ENCODE results near the gene C1orf174.

C1orf174 gene

GRCh38 chr1:3915551-3916121 lies 15.6 kb upstream of the C1orf174 start:
- Histone ChIP-seq H3K27me3 (ENCODE audit: insufficient read depth, low read depth) (peaks cover 16% of the 10 kb centered on the region; the same call in 1 of the 2 replicates), H3K27ac (no peak overlapping the region), H3K4me3 (IDR thresholded peaks at IDR 0.05; ENCODE audit: insufficient read depth, low read depth, low read length) (no peak overlapping the region), H3K36me3 (ENCODE audit: insufficient read depth) (no peaks in the 10 kb centered on the region), H3K4me2 (no peak overlapping the region), H4K20me1 (ENCODE audit: insufficient read depth) (no peaks in the 10 kb centered on the region), H3K9ac (no peak overlapping the region), H2AFZ (ENCODE audit: low read depth) (no peak overlapping the region), H3K4me1 (ENCODE audit: low read depth, poor library complexity, severe bottlenecking) (no peaks in the 10 kb centered on the region), H3K79me2 (ENCODE audit: insufficient read depth, low read depth) (no peaks in the 10 kb centered on the region)
- TF ChIP-seq CTCF (conservative IDR thresholded peaks at IDR 0.05; ENCODE audit: low read depth, low read length): no peak

- Histone ChIP-seq H3K4me3 (IDR thresholded peaks at IDR 0.05; ENCODE audit: insufficient read depth, low read depth, low read length) (no peak overlapping the region), H3K4me1 (ENCODE audit: low read depth, poor library complexity, severe bottlenecking) (no peaks in the 10 kb centered on the region), H2AFZ (ENCODE audit: low read depth) (no peak overlapping the region), H3K79me2 (ENCODE audit: insufficient read depth, low read depth) (no peaks in the 10 kb centered on the region), H3K27ac (no peak overlapping the region), H3K27me3 (ENCODE audit: insufficient read depth, low read depth) (peaks cover 16% of the 10 kb centered on the region; the same call in 1 of the 2 replicates), H4K20me1 (ENCODE audit: insufficient read depth) (no peaks in the 10 kb centered on the region), H3K9ac (no peak overlapping the region), H3K36me3 (ENCODE audit: insufficient read depth) (no peaks in the 10 kb centered on the region), H3K4me2 (no peak overlapping the region)
- no peak for TF ChIP-seq CTCF (conservative IDR thresholded peaks at IDR 0.05; ENCODE audit: low read depth, low read length)
Measured at GRCh38 chr1:3914911-3915310, 14.8 kb upstream of the C1orf174 start.

- Histone ChIP-seq H3K36me3 (ENCODE audit: insufficient read depth) (no peaks in the 10 kb centered on the region), H2AFZ (ENCODE audit: low read depth) (no peak overlapping the region)
- no peak for TF ChIP-seq CTCF (conservative IDR thresholded peaks at IDR 0.05; ENCODE audit: low read depth, low read length)
Measured at GRCh38 chr1:3914331-3914851, 14.3 kb upstream of the C1orf174 start.

GRCh38 chr1:3912809-3913685 lies 13.0 kb upstream of the C1orf174 start:
- no peak for TF ChIP-seq CTCF (conservative IDR thresholded peaks at IDR 0.05; ENCODE audit: low read depth, low read length)
- no peaks in the 10 kb centered on the region for H3K79me2 ChIP-seq (ENCODE audit: insufficient read depth, low read depth)

More at GRCh38 chr1:3914331-3914851, 14.3 kb upstream of the C1orf174 start:
- H3K4me2 ChIP-seq: no peak overlapping the region
- H3K27me3 ChIP-seq (ENCODE audit: insufficient read depth, low read depth): peaks cover 15% of the 10 kb centered on the region; the same call in 1 of the 2 replicates
- no peaks in the 10 kb centered on the region for H4K20me1 ChIP-seq (ENCODE audit: insufficient read depth)
- H3K4me3 ChIP-seq (IDR thresholded peaks at IDR 0.05; ENCODE audit: insufficient read depth, low read depth, low read length): no peak overlapping the region
- no peaks in the 10 kb centered on the region for H3K79me2 ChIP-seq (ENCODE audit: insufficient read depth, low read depth)
- H3K4me1 ChIP-seq (ENCODE audit: low read depth, poor library complexity, severe bottlenecking): no peaks in the 10 kb centered on the region
- no peak overlapping the region for H3K27ac ChIP-seq
- no peak overlapping the region for H3K9ac ChIP-seq

More at GRCh38 chr1:3912809-3913685, 13.0 kb upstream of the C1orf174 start:
- H3K9ac ChIP-seq: no peak overlapping the region
- H4K20me1 ChIP-seq (ENCODE audit: insufficient read depth): no peaks in the 10 kb centered on the region
- H3K27ac ChIP-seq: no peak overlapping the region
- no peak overlapping the region for H3K4me2 ChIP-seq
- H3K27me3 ChIP-seq (ENCODE audit: insufficient read depth, low read depth): peaks cover 8% of the 10 kb centered on the region; the same call in 1 of the 2 replicates
- no peaks in the 10 kb centered on the region for H3K36me3 ChIP-seq (ENCODE audit: insufficient read depth)
- H3K4me1 ChIP-seq (ENCODE audit: low read depth, poor library complexity, severe bottlenecking): no peaks in the 10 kb centered on the region
- no peak overlapping the region for H2AFZ ChIP-seq (ENCODE audit: low read depth)
- no peak overlapping the region for H3K4me3 ChIP-seq (IDR thresholded peaks at IDR 0.05; ENCODE audit: insufficient read depth, low read depth, low read length)

All from KMS-11 (cell line).